Limb (tissue), 2 donors: ENCODE measurements around the gene ALDH3A1.

Experiments used
- DNase-seq, 2 donors: peaks; one replicate each; pipeline ENCODE4 v3.0.0-alpha.2; 2016; ENCODE audit errors: extremely low spot score in 2 of 2

Gene ALDH3A1

GRCh38 chr17:19742495-19742894 is 5.6 kb downstream of the ALDH3A1 start:
- no peak for DNase-seq

GRCh38 chr17:19741832-19742457 is 6.2 kb downstream of the ALDH3A1 start:
- no peak for DNase-seq

GRCh38 chr17:19740933-19741332 is 7.2 kb downstream of the ALDH3A1 start:
- DNase-seq: no peak

- no peak for DNase-seq
Measured at GRCh38 chr17:19739241-19740201, 8.6 kb downstream of the ALDH3A1 start.

GRCh38 chr17:19738757-19739156 is 9.3 kb downstream of the ALDH3A1 start:
- no peak for DNase-seq

- no peak for DNase-seq
Measured at GRCh38 chr17:19738073-19738449, 10.0 kb downstream of the ALDH3A1 start.

- no peak for DNase-seq
Measured at GRCh38 chr17:19737305-19738072, 10.6 kb downstream of the ALDH3A1 start.

- DNase-seq: no peak
Measured at GRCh38 chr17:19736071-19736470, 12.0 kb downstream of the ALDH3A1 start.

- no peak for DNase-seq
Measured at GRCh38 chr17:19733953-19734526, 14.1 kb downstream of the ALDH3A1 start.

GRCh38 chr17:19731626-19732025 is 16.5 kb downstream of the ALDH3A1 start:
- no peak for DNase-seq

- no peak for DNase-seq
Measured at GRCh38 chr17:19730843-19731242, 17.3 kb downstream of the ALDH3A1 start.

GRCh38 chr17:19729900-19730299 is 18.2 kb downstream of the ALDH3A1 start:
- DNase-seq: no peak

- DNase-seq: peak; percentile 75 to 78
Measured at GRCh38 chr17:19728084-19728495, 20.0 kb downstream of the ALDH3A1 start.

- peak in 1 of 2 donors; percentile 71 for DNase-seq
Measured at GRCh38 chr17:19727501-19728078, 20.5 kb downstream of the ALDH3A1 start.

- no peak for DNase-seq
Measured at GRCh38 chr17:19726631-19727376, 21.3 kb downstream of the ALDH3A1 start.

GRCh38 chr17:19725486-19725885 is 22.6 kb downstream of the ALDH3A1 start:
- no peak for DNase-seq

- DNase-seq: no peak
Measured at GRCh38 chr17:19724501-19725420, 23.3 kb downstream of the ALDH3A1 start.

GRCh38 chr17:19723964-19724363 is 24.1 kb downstream of the ALDH3A1 start:
- no peak for DNase-seq

- DNase-seq: no peak
Measured at GRCh38 chr17:19720631-19721426, 27.3 kb downstream of the ALDH3A1 start.
